Brain pericyte (primary cell): Measurements from ENCODE around the gene ACBD4.

Experiments used
- DNase-seq: peaks from one replicate; pipeline ENCODE4 v3.0.0-alpha.2; 2012; ENCODE audit warnings: low read depth, low spot score

The ACBD4 gene

GRCh38 chr17:45104497-45104896 lies 31.0 kb upstream of the ACBD4 start:
- no peak for DNase-seq

GRCh38 chr17:45104907-45105624 lies 30.4 kb upstream of the ACBD4 start:
- no peak for DNase-seq

- DNase-seq, result no peak
Measured at GRCh38 chr17:45106096-45106495, 29.4 kb upstream of the ACBD4 start.

- no peak for DNase-seq
Measured at GRCh38 chr17:45106582-45106981, 28.9 kb upstream of the ACBD4 start.

- no peak for DNase-seq
Measured at GRCh38 chr17:45107293-45108010, 28.0 kb upstream of the ACBD4 start.

GRCh38 chr17:45108051-45108450 lies 27.4 kb upstream of the ACBD4 start:
- no peak for DNase-seq

GRCh38 chr17:45108595-45109521 lies 26.6 kb upstream of the ACBD4 start:
- no peak for DNase-seq

GRCh38 chr17:45110676-45111611 lies 24.5 kb upstream of the ACBD4 start:
- no peak for DNase-seq

- DNase-seq, result no peak
Measured at GRCh38 chr17:45111850-45112249, 23.6 kb upstream of the ACBD4 start.

GRCh38 chr17:45112559-45113423 lies 22.7 kb upstream of the ACBD4 start:
- no peak for DNase-seq

GRCh38 chr17:45113424-45113754 lies 22.1 kb upstream of the ACBD4 start:
- DNase-seq, result no peak

GRCh38 chr17:45114117-45114932 lies 21.2 kb upstream of the ACBD4 start:
- DNase-seq, result no peak

- DNase-seq, result no peak
Measured at GRCh38 chr17:45115015-45115625, 20.4 kb upstream of the ACBD4 start.

GRCh38 chr17:45115871-45116270 lies 19.6 kb upstream of the ACBD4 start:
- DNase-seq, result no peak

- no peak for DNase-seq
Measured at GRCh38 chr17:45116434-45117016, 19.0 kb upstream of the ACBD4 start.

GRCh38 chr17:45117334-45117733 lies 18.2 kb upstream of the ACBD4 start:
- no peak for DNase-seq

- no peak for DNase-seq
Measured at GRCh38 chr17:45117848-45118646, 17.4 kb upstream of the ACBD4 start.

GRCh38 chr17:45118691-45119090 lies 16.8 kb upstream of the ACBD4 start:
- DNase-seq, result no peak
